ENCODE data around the gene CCDC180.
"Not testable (repeated sequence)": the region's sequence is repeated elsewhere in the genome, so short reads cannot be mapped to it uniquely, and the experiment has no call there.

The CCDC180 gene

DNA sequence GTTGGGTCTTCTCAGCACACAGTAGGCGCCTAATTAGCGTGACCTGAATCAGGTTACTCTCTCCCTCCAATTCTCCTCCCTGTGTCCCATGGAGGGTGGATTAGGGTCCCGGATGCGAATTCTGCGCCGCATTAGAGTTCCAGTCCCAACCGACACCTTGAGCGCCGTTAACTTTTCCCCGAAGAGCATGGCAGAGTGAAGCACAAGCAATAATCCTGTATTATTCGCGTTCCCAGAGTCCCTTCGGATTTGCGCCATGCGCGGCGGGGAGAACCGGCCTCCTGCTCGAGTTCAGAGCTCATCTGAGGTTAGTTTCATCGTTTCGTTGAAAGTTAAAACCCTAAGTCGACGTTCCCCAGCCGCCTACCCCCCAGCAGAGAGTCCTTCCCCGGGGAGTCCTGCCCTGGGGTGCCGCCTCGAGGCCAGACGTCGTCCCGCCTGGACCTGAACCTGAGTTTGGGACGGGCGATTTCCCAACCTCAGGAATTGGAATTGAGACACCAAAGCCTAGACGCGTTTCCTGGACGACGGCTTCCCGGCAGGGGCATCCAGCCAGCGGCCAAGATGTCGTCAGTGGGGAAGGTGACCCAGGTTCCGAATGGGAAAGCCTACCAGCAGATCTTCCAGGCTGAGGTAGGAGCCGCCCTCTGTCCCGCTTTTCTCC lies at the start of gene CCDC180:
Gene CCDC180, plus strand, starts transcription at position 160 of the 664 bp plus-strand sequence. Its CDS starts 405 bp downstream, at position 565.
- DNase-seq = no peak

- not testable (repeated sequence) for DNase-seq
Measured at GRCh38 chr9:97259834-97260514, 47.5 kb upstream of the CCDC180 start.

GRCh38 chr9:97271292-97271691 lies 36.2 kb upstream of the CCDC180 start:
- no peak for DNase-seq

DNA sequence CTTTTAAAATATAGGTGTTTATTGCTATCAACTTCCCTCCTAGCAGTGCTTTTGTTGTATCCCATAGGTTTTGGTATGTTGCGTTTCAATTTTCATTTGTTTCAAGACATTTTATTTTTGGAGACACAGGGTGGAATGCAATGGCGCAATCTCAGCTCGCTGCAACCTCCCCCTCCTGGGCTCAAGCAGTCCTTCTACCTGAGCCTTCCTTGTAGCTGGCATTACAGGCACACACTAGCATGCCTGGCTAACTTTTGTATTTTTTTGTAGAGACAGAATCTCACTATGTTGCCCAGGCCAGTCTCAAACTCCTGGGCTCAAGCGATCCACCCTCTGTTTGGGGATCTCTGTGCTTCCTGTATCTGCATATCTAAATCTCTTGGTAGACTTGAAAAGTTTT lies 35.4 kb upstream of the CCDC180 start:
- no peak for DNase-seq

DNA sequence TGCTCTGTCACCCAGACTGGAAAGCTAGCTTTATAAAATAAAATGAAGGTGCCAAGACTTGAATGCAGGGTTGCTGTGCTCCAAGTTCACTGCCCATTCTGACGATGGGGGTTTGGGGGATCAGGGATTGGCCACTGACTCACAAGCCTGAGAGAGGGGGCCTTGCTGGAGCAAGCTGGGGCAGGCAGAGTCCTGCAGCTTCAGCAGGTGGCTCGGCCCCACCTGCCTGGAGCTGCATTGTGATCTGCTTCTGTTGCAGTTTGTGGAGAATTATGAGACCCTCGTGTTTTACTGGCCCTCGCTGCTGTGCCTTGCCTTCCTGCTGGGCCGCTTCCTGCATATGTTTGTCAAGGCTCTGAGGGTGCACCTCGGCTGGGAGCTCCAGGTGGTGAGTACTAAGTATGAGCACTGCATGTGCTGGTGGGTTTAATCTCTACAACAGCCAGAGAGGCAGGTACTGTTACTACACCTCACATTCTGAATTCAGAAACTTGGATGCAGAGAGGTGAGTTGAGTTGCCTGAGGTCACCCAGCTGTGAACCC lies 31.1 kb upstream of the CCDC180 start:
- DNase-seq = no peak

GRCh38 chr9:97277953-97278352 lies 29.5 kb upstream of the CCDC180 start:
- DNase-seq = no peak

DNA sequence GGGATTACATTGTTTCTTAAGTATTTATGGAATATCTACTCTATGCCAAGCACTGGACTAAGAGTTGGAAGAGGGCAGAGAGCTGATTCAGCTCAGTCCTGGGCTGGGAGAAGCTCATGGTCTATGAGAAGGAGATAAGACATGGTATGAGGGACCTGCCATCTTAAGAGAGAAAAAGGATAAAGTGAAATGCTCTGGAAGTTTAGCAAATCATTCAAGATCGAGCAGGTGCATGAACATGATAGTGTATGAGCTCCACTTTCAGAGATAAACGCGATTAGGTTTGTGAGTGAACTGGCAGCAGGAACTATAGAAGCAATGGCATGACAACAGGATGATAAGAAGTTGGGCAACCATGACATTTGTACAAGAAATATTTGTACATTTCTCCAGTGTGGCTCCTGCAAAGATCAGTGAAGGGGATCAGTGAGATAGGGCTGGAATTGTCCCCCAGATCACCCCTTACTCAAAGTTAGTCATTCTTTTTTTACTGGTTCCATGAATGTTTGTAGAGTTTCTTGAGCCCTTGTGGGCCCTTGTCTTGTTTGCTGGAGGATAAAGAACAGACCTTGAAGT lies 26.6 kb upstream of the CCDC180 start:
- no peak for DNase-seq

- no peak for DNase-seq
Measured at GRCh38 chr9:97283768-97284167, 23.7 kb upstream of the CCDC180 start.

GRCh38 chr9:97284798-97285197 lies 22.7 kb upstream of the CCDC180 start:
- no peak for DNase-seq

DNA sequence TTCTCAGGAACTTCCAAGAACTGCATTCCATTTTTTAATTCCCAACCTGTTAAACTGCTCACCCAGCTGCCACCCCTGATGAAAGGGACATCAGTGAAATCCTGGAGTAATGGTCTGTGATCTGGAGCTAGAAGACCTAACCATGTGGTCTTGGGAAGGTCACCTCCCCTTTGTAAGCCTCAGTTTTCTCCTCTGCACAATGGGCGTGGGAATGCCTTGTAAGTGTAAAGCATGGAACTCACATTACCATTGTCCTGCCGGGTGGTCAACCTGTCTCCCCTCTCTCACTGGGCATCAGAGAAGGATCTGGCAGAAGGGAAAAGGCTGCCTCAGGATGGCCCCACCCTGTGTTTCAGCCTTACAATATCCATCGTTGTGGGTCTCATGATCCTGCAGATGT lies 15.3 kb upstream of the CCDC180 start:
- DNase-seq = no peak

DNA sequence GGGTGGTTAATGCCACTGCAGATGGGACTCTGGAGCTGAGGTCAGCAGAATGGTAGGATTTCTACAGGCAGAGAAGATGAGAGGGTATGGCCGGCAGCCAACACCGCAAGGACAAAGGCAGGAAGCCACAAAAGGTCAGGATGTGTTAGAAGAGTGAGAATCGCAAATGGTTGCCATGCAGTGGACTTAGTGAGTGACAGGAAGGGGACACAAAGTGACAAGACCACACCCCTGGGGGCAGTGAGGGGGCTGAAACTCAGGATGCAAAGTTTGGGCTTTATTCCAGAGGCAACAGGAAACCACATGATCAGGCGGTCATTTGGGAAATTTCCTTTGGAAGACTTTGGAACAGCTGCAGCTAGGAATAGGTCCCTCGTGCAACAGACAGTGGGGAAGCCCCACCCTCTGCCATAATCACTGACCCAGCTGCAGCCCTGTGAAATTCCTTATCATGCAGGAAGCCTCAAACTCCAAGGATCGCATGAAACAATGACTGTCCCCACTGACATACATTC lies 14.2 kb upstream of the CCDC180 start:
- DNase-seq = peak; percentile 9

- DNase-seq = no peak
Measured at GRCh38 chr9:97293818-97294217, 13.6 kb upstream of the CCDC180 start.

- DNase-seq = no peak
Measured at GRCh38 chr9:97297889-97298288, 9.6 kb upstream of the CCDC180 start.

DNA sequence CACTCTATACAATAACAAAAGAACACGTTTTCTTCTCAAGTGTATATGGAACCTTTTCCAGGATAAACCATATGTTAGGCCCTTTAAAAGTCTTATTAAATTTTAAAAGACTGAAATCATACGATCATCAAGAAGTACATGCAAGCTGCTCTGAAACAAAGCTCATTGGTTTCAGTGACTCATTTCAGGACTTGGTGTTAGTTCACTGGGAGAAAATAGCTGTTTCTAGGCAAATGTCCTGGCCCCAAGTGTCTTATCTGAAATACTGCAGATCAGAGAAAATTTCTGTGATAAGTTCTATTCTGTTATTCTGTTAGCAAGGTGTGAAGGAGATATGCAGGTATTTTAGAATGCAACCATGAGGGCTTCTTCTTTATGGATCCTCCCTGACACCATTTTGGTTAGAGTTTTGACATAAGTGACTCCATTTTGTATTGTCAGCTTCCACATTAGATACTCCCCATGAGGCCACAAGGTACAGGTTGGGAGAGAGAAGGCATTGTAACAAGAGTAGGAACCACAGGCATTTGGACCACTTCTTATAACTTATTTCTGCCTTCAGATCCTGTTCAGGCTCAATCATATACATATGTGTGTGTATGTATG lies 7.5 kb upstream of the CCDC180 start:
- DNase-seq = no peak

GRCh38 chr9:97300586-97300985 lies 6.9 kb upstream of the CCDC180 start:
- DNase-seq = no peak

- DNase-seq = no peak
Measured at GRCh38 chr9:97301974-97302373, 5.5 kb upstream of the CCDC180 start.

DNA sequence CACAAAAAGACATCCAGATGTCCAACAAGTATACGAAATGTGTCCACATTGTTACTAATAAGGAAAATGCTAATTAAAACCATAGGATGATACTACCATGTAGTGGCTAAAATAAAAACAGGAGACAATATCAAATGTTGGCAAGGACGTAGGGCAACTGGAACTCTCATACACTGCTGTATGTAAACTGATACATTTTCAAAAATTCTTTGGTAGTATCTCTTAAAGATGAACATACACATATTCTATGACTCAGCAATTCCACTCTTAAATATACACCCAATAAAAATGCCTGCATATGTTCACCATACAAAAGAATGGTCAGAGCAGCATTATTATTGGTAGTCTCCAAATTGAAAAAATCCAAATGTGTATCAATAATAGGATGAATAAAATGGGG lies 2.9 kb upstream of the CCDC180 start:
- DNase-seq = no peak

DNA sequence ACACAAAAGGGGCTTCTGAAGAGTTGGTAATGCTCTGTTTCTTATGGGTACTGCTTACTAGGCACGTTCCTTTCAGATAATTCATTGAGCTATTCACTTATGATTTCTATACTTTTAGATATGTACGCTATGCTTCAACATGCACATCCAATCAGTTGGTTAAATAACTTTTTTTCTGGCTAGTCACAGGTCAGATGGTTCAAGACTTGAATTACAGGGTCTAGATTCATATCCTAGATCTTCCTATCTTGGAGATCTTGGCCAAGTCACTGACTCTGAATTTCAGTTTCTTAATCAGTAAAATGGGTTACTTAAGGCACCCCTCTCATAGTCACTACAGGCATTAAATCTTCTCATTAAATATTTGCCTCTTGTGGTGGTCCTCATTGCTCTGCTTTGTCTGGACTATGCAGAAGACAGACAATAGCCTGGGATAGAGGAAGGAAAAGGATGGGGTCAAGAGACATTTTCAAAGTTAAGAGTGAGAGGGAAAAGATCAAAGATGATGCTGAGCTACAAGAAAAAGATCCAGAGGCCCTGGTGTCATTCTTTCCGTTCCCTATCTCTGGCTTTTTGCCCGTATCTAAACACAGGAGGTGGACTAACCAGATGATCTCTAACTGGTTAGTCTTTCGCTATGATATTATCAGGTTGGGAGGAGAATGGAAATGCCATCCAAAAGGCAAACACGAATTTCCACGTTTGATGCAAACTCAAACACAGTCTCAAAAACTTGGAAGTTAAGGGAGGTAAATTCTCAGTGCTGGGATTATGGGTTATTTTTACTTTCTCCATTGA lies 1.8 kb upstream of the CCDC180 start:
- DNase-seq = no peak

DNA sequence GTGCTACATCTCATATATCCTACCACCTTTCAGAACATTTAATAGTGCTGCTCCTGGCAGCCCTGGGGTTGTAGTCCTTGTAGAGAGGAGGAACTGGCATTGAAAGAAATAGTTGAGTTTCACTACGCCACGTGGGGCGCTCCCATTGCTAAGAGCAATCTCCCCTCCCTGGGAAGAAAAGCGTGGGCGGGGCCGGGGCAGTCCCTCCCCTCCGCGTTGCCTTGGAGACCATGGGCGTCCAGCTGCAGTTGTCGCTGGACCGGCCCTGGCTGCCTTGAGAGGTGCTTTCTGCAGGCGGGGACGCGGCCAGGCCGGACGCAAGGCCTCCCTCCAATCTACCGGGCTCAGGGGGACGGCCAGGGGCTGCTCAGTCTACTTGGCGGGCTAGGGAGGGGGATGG lies 368 bp upstream of the CCDC180 start:
- DNase-seq = peak; percentile 56

- DNase-seq = no peak
Measured at GRCh38 chr9:97309260-97309659, 1.8 kb downstream of the CCDC180 start.

DNA sequence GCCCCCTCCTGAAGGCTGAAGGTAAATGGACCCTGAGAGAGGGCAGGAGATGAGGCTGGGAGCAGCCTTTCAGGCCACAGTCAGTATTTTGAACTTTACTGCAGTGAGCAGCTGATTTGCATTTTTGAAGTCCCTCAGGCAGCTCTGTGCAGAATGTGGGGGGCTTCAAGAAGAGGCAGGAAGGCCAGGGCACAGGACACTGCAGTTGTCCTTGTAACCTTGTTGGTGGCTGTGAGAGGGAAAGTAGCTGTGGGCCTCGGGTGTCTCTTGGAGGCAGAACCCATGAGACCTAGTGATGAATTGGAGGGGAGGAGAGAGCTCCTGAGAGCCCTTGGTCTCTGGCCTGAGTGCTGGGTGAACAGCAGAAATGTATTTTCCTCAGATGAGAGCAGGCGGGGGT lies 2.6 kb downstream of the CCDC180 start:
- no peak for DNase-seq

GRCh38 chr9:97310896-97311295 lies 3.4 kb downstream of the CCDC180 start:
- DNase-seq = no peak

All from fibroblast of upper back skin (primary cell).